Stimulated activated CD4-positive, alpha-beta T cell treated with anti-CD3 and anti-CD28 coated beads, Interleukin-1b, Interleukin-23, amount 100 ng/mL, for 4 hours (primary cell): ENCODE data around the gene TTC32.

Source experiments
- DNase-seq, 2 donors: peaks; one replicate each; pipeline ENCODE4 v3.0.0-alpha.2; 2020; ENCODE audit warnings: low read depth in 2 of 2

Gene TTC32

DNA sequence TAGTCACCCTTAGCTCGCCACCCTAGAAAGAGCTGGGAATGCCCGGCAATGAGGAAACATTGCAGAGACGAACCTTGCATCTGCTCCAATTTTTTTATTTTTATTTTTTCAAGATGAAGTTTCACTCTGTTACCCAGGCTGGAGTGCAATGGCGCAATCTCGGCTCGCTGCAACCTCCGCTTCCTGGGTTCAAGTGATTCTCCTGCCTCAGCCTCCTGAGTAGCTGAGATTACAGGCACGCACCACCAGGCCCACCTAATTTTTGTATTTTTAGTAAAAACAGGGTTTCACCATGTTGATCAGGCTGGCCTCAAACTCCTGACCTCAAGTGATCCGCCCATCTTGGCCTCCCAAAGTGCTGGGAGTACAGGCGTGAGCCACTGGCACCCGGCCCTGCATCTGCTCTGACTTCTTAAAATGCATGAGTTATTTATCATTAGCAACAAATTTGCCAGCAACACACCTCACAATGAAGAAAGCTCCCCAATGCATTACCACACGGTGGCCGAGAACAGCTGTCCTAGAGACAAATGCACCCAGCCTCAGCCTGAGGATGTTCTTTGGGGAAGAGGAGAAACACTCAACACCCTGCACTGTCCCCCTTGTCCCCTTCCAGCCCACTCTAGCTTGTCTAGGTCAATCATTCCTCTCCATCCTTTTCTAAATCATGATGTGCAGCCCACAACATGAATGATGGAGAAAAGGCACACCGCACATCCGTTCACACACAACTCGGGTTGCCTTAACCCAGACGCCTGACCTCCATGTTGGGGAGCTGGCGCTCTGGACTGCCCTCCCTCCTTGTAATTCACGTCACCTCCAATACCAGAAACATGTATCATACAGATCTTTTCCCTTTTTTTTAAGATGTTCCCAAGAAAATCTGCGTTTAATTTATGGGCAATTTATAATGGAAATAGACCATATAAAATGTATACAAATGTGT lies 46.9 kb downstream of the TTC32 start:
- DNase-seq: no peak

DNA sequence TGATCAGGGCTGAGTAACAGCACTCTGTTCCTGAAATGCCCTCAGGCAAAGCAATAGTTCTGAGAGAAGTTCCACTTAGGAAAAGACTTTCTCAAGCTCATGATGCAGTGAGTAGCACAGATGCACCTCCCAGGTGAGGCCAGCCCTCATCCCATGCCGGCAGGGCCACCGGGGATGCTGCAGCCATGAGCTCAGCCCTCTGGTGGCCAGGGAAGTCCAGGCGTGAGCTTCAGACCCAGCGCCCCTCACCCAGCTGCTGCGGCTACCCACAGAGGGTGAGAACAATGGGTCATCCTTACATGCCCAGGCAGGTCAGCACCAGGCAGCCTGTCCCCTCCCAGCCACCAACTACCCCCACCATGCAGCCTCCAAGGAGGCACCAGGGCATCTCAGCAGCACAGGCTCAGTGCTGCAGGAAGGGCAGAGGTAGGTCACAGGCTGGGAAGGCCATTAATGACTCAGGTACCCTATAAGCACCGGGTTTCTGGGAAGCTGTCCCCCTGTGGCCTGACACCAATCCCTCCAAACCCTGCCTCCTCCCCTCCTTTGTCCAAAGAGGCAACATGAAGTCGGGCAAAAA lies 50.6 kb downstream of the TTC32 start:
- DNase-seq: no peak

DNA sequence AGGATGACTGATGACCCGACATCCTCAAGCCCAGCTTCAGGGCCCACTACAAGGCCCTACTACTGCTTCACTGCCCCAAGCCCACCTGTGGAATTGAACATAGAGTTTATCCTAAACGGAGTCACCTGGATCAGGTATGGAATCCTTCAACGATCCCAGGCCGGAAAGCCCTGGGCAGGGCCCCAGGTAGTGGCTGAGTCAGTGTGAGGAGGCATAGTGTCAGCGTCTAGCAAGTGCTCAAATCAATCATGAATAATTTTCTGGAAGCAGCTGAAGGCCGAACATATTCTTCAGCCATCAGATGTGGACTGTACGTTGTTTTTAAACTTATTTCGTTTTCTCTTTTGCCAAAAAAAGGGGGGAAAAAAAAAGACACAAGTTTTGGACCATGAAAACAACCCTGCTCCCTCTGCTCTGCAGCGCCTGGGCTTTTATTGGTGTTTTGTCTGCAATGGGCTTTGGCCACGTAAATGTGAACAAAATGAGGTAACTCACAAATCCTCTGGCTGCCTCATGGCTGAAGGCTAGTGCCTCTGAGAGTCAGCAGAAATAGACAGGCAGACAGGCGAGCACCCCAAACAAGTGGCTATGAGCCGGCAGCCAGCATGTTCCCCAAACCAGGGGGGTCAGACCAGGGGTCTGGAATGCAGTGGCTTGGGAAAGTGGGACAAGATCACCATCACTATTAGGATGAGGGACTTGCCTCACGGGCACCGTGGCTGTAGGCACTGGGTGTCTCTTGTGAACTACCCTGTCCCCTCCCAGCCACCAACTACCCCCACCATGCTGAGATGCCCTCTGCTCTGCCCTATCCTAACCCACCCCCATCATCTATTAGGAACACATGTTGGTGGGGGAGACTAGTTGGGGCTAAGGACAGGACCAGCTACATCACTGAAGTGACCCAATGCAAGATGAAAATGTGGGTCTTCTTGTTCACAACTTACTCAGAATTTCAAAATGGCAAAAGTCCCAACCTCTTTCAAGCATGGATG lies 51.4 kb downstream of the TTC32 start:
- DNase-seq: no peak

DNA sequence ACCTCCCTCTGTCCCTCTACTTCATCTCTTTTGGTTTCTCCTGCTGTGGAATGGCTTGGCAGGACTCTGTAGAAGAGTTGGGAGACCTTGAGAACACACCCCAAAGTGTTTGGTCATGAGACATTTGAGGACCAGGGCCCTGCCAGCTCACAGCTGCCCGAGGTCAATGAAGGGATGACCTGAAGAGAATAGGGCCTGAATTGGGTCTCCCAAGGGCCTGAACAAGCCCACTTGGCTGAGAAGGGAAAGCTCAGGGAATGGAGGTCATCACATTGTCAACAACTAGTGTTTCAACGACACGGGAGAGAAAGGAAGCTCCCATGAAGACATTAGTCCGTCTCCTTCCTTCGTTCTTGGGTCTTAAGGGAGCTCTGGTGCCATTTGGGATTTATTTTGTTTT lies 52.8 kb downstream of the TTC32 start:
- no peak for DNase-seq

GRCh38 chr2:19848029-19848750 lies 53.6 kb downstream of the TTC32 start:
- no peak for DNase-seq

DNA sequence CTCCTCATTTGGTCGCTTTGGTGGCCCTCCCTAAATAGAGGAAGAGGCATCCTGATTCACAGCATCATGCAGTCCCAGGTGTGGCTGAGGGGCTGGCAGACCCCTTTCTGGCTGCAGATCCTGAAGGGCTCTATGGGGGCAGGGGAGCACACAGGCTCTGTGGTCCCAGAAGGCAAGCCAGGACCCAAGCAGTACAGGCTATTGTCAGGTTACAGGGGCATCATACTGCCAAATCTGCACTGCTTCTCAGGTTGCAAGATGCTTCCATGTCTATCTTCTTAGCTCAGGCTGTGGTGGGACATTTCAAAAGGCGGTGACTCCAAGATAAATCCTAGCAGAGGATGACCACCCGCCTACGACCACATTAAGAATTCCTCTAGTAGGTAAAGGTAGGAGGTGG lies 54.3 kb downstream of the TTC32 start:
- DNase-seq: no peak
